T-cell (primary cell): Measurements from ENCODE around the gene SLC12A8. TPM values are rescaled to one million over a fixed set of nuclear protein-coding genes. Genes with fewer than 3 reads are reported as not detected.

Experiments used
- ATAC-seq, 4 experiments: fragments of 200-7000 bp in 3 of 4; fragments of 150-1000 bp in 1 of 4; cut with Tn5 transposase; replicated peaks in 1 of 4; 1 replicate in 3 of 4; 2 replicates in 1 of 4; pipeline ENCODE4 v1.10.0; 2021; ENCODE audit warnings: moderate library complexity in 3 of 4, mild to moderate bottlenecking in 2 of 4, moderate number of reproducible peaks in 1 of 4
- CTCF ChIA-PET, 2 donors: fragments of 300-600 bp; sonication (Branson Sonifier 250); formaldehyde crosslinking; loops; one replicate each; lab custom pipeline; 2022; ENCODE audit warnings: antibody characterized with exemption in 2 of 2; lab: Charles Lee
- POLR2A ChIA-PET, 2 donors: fragments of 300-600 bp; sonication (Branson Sonifier 250); formaldehyde crosslinking; loops; one replicate each; lab custom pipeline; 2022; ENCODE audit warnings: antibody characterized with exemption in 2 of 2; lab: Charles Lee
- DNase-seq, 35 experiments: peaks; one replicate each; pipeline versions ENCODE4 v3.0.0 to v3.0.0-alpha.2; 2013 to 2023
- H3K27ac ChIP-seq: one replicate; pipeline ENCODE4 v1.5.1; 2013; ENCODE audit warnings: low read length
- H3K27me3 ChIP-seq, 2 experiments: replicated peaks in 1 of 2; 1 replicate in 1 of 2; 2 replicates in 1 of 2; pipeline versions ENCODE4 v1.6.1 to v1.7.0; 2013; ENCODE audit warnings: low read length in 1 of 2, mixed read lengths in 1 of 2; ENCODE audit not compliant: control insufficient read depth in 2 of 2, insufficient read depth in 2 of 2; ENCODE audit errors: extremely low read depth in 1 of 2
- H3K36me3 ChIP-seq, 2 donors: 1 replicate in 1 of 2; 2 replicates in 1 of 2; pipeline versions ENCODE4 v1.6.1 to v1.7.0; 2013; ENCODE audit warnings: low read length in 1 of 2; ENCODE audit not compliant: control insufficient read depth in 2 of 2, insufficient read depth in 1 of 2; ENCODE audit errors: extremely low read depth in 1 of 2
- H3K4me1 ChIP-seq, 2 experiments: 1 replicate in 1 of 2; 2 replicates in 1 of 2; pipeline versions ENCODE4 v1.6.1 to v1.7.0; 2013; ENCODE audit warnings: low read length in 2 of 2, mixed read lengths in 1 of 2; ENCODE audit not compliant: insufficient read depth in 2 of 2, control insufficient read depth in 1 of 2; ENCODE audit errors: extremely low read depth in 1 of 2
- H3K4me3 ChIP-seq, 2 donors: 1 replicate in 1 of 2; 2 replicates in 1 of 2; pipeline versions ENCODE4 v1.5.1 to v1.7.0; 2013; ENCODE audit warnings: mild to moderate bottlenecking in 2 of 2, low read length in 1 of 2, moderate library complexity in 1 of 2; ENCODE audit not compliant: control insufficient read depth in 1 of 2; ENCODE audit errors: extremely low read depth in 1 of 2
- H3K9me3 ChIP-seq: 2 replicates; pipeline ENCODE4 v1.7.0; 2013
- H3K27ac Mint-ChIP-seq, 2 donors: one replicate each; pipeline ENCODE4 v1.8.0; 2020 to 2021; ENCODE audit warnings: mild to moderate bottlenecking in 2 of 2, mixed read lengths in 2 of 2
- H3K27me3 Mint-ChIP-seq, 2 donors: one replicate each; pipeline ENCODE4 v1.8.0; 2021 to 2022; ENCODE audit warnings: mixed read lengths in 2 of 2
- H3K36me3 Mint-ChIP-seq: one replicate; pipeline ENCODE4 v1.8.0; 2021; ENCODE audit warnings: mixed read lengths
- H3K4me1 Mint-ChIP-seq, 3 donors: one replicate each; pipeline ENCODE4 v1.8.0; 2020 to 2022; ENCODE audit warnings: mixed read lengths in 3 of 3, mild to moderate bottlenecking in 1 of 3
- H3K4me3 Mint-ChIP-seq, 3 donors: one replicate each; pipeline ENCODE4 v1.8.0; 2020 to 2022; ENCODE audit warnings: mild to moderate bottlenecking in 3 of 3, mixed read lengths in 3 of 3, moderate library complexity in 3 of 3
- H3K9me3 Mint-ChIP-seq, 3 donors: one replicate each; pipeline ENCODE4 v1.8.0; 2020 to 2022; ENCODE audit warnings: mixed read lengths in 3 of 3
- WGBS: methylation state at CpG from one replicate; pipeline ENCODE4 v1.1.5; 2013; ENCODE audit warnings: missing lambda C conversion rate; ENCODE audit not compliant: insufficient coverage; 5-methylcytosine and 5-hydroxymethylcytosine counted together
- total RNA-seq, 35 experiments: library from RNA in 6 of 35; stranded (reverse) in 6 of 35; fragments of 120-200 nt in 1 of 35; gene quantifications; one replicate each; pipeline versions ENCODE4 v1.2.1 to v1.2.4 and lab custom pipeline; 2013 to 2026

SLC12A8 gene
- total RNA-seq, 5 donors from 2014 or later (not counting 1 experiment from before 2014, with no cell fraction given) = 0.50 to 0.96 (median 0.60) TPM; not detected in 2

DNA sequence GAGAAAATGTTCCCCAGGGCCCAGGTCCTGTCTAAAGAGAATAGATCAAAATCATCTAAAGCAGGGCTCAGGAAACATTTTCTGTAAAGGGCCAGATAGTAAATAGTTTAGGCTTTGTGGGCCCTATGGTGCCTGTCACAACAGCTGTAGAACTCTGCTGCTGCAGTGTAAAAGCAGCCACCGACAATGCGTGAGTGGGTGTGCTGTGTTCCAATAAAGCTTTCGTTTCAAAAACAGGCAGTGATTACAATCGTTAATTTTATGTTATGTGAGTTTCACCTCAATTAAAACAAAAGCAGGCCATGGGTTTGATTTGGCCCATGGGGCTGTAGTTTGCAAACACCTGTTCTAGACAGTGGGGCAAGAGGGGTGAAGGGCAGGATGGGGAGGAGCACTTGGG is 144.3 kb downstream of the SLC12A8 start:
- Histone ChIP-seq H3K27me3 (no peaks in the 10 kb centered on the region), H3K27ac (no peak overlapping the region), H3K4me3 (no peak overlapping the region), H3K9me3 (no peaks in the 10 kb centered on the region), H3K36me3 (no peaks in the 10 kb centered on the region), H3K4me1 (peaks cover 4 to 6% of the 10 kb centered on the region in 2 experiments)
- Mint-ChIP-seq H3K27me3 (peaks cover 4 to 5% of the 10 kb centered on the region in 2 donors), H3K9me3 (no peaks in the 10 kb centered on the region), H3K36me3 (no peaks in the 10 kb centered on the region), H3K4me3 (no peak overlapping the region), H3K27ac (no peak overlapping the region), H3K4me1 (peaks cover 15% of the 10 kb centered on the region in 3 donors)
- DNase-seq (no peak), ATAC-seq (no peak)
- POLR2A ChIA-PET = no interaction called here
- 100% methylated on average over 1 of the region's 4 CpGs for WGBS
- CTCF ChIA-PET = no interaction called here

GRCh38 chr3:125067225-125067624 is 145.3 kb downstream of the SLC12A8 start:
- Mint-ChIP-seq H3K36me3 (no peaks in the 10 kb centered on the region), H3K4me1 (peaks cover 15% of the 10 kb centered on the region in 3 donors), H3K27ac (no peak overlapping the region), H3K4me3 (no peak overlapping the region), H3K9me3 (no peaks in the 10 kb centered on the region), H3K27me3 (peaks cover 5 to 7% of the 10 kb centered on the region in 2 donors)
- H3K4me1 ChIP-seq = peaks cover 4 to 6% of the 10 kb centered on the region in 2 experiments
- DNase-seq (no peak), ATAC-seq (no peak)
- peaks cover 0 to 3% of the 10 kb centered on the region in 2 experiments for H3K27me3 ChIP-seq
- H3K36me3 ChIP-seq = no peaks in the 10 kb centered on the region
- CTCF ChIA-PET = no interaction called here
- H3K9me3 ChIP-seq = no peaks in the 10 kb centered on the region
- no peak overlapping the region for H3K27ac ChIP-seq
- 100% methylated on average over 1 of the region's 3 CpGs for WGBS
- POLR2A ChIA-PET = no interaction called here
- H3K4me3 ChIP-seq = no peak overlapping the region

- no peak overlapping the region for H3K4me3 ChIP-seq
- no peak overlapping the region for H3K27ac ChIP-seq
- Mint-ChIP-seq H3K36me3 (no peaks in the 10 kb centered on the region), H3K27ac (no peak overlapping the region), H3K4me3 (no peak overlapping the region), H3K27me3 (peaks cover 16 to 17% of the 10 kb centered on the region in 2 donors), H3K9me3 (no peaks in the 10 kb centered on the region), H3K4me1 (no peaks in the 10 kb centered on the region)
- ChIA-PET POLR2A (no interaction called here), CTCF (no interaction called here)
- H3K36me3 ChIP-seq = no peaks in the 10 kb centered on the region
- ATAC-seq = no peak
- 82% methylated on average over 7 of the region's 7 CpGs for WGBS
- peaks cover 0 to 9% of the 10 kb centered on the region in 2 experiments for H3K27me3 ChIP-seq
- no peaks in the 10 kb centered on the region for H3K4me1 ChIP-seq
- H3K9me3 ChIP-seq = no peaks in the 10 kb centered on the region
- DNase-seq = no peak
Observed at GRCh38 chr3:125062904-125063618, 149.5 kb downstream of the SLC12A8 start.

DNA sequence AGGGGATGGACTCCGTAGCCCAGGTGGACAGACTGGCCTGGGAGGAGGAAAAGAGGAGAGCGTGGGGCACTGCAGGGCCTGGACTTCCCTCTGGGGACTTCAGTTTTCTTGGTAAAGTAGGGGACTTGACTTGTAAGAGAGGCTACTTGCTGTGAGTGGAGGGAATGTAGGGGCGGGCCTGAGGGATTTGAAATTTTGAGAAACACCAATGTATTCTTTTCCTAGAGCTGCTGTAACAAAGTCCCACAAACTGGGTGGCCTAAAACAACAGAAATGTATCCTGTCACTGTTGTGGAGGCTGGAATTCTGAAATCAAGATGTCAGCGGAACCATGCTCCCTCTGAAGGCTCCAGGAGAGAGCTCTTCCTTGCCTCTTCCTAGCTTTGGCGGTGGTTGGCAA is 150.9 kb downstream of the SLC12A8 start:
- peaks cover 16 to 17% of the 10 kb centered on the region in 2 donors for H3K27me3 Mint-ChIP-seq
- Histone ChIP-seq H3K4me3 (no peak overlapping the region), H3K27ac (no peak overlapping the region), H3K9me3 (no peaks in the 10 kb centered on the region), H3K4me1 (no peaks in the 10 kb centered on the region), H3K36me3 (no peaks in the 10 kb centered on the region), H3K27me3 (peaks cover 3 to 9% of the 10 kb centered on the region in 2 experiments)
- H3K4me1 Mint-ChIP-seq = peaks cover under 1 to 5% (median 2%) of the 10 kb centered on the region in 3 donors
- ChIA-PET CTCF (interaction anchor here in 1 of 2 donors (0.6 kb wide), 1 partner anchor 377 kb away, joined by 4 read pairs; no protein-coding TSS in a partner anchor), POLR2A (no interaction called here)
- H3K36me3 Mint-ChIP-seq = no peaks in the 10 kb centered on the region
- DNase-seq (no peak), ATAC-seq (no peak)
- H3K4me3 Mint-ChIP-seq = no peak overlapping the region
- H3K27ac Mint-ChIP-seq = no peak overlapping the region
- WGBS = 84% methylated on average over 4 of the region's 5 CpGs
- no peaks in the 10 kb centered on the region for H3K9me3 Mint-ChIP-seq

GRCh38 chr3:125061170-125061569 is 151.4 kb downstream of the SLC12A8 start:
- CTCF ChIA-PET = interaction anchor here in 1 of 2 donors (0.6 kb wide), 1 partner anchor 377 kb away, joined by 4 read pairs; no protein-coding TSS in a partner anchor
- Mint-ChIP-seq H3K9me3 (no peaks in the 10 kb centered on the region), H3K27me3 (peaks cover 16 to 17% of the 10 kb centered on the region in 2 donors), H3K27ac (no peak overlapping the region), H3K36me3 (no peaks in the 10 kb centered on the region), H3K4me3 (no peak overlapping the region), H3K4me1 (peaks cover 5 to 10% (median 6%) of the 10 kb centered on the region in 3 donors)
- no peak overlapping the region for H3K27ac ChIP-seq
- POLR2A ChIA-PET = no interaction called here
- ATAC-seq (no peak), DNase-seq (no peak)
- H3K36me3 ChIP-seq = no peaks in the 10 kb centered on the region
- H3K4me1 ChIP-seq = peaks cover 0 to 5% of the 10 kb centered on the region in 2 experiments
- no peak overlapping the region for H3K4me3 ChIP-seq
- WGBS = 79% methylated on average over 4 of the region's 4 CpGs
- peaks cover 3 to 9% of the 10 kb centered on the region in 2 experiments for H3K27me3 ChIP-seq
- H3K9me3 ChIP-seq = no peaks in the 10 kb centered on the region

DNA sequence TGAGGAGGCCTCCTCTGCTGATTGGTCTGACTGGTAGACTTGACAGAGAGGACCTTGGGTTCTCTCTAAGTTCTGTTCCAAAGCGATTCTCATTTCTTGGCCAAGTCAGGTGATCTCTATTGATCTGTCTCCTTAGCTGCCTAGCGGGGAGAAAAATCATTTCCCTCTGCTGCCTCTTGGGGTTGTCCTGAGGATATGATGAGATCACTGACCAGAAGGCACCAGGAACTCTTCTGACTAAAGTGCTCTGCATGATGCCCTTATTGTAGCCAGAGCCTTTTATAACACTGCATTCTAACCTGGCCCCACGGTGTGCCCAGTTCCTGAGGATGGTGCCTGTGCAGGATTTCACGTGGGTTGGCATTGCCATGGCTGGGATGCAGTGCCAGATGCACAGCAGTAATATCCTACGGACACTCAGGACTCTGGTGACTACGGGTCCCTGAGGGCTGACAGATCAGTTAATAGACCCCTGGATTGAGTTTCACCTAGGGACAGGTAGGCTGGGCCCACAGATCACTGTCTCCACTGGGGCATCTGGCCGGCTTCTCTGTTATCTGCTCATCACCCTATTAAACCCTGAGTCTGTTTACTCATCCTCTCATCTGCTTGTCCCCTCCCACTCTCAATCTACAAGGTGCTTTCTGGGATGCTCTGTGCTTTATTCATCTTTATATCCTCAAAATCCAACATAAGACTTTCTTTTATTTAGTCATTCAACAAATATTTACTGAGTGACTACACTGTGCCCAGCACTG is 152.9 kb downstream of the SLC12A8 start:
- H3K36me3 ChIP-seq = no peaks in the 10 kb centered on the region
- ChIA-PET CTCF (no interaction called here), POLR2A (interaction anchor here in 1 of 2 donors (0.6 kb wide), 1 partner anchor 53 kb away, joined by 5 read pairs; no protein-coding TSS in a partner anchor)
- no peak for ATAC-seq
- WGBS = 88% methylated on average over 7 of the region's 7 CpGs
- H3K27ac Mint-ChIP-seq = no peak overlapping the region
- no peaks in the 10 kb centered on the region for H3K9me3 ChIP-seq
- H3K27me3 Mint-ChIP-seq = peaks cover 16 to 17% of the 10 kb centered on the region in 2 donors
- H3K4me1 ChIP-seq = peaks cover 3 to 10% of the 10 kb centered on the region in 2 experiments
- peaks cover 3 to 9% of the 10 kb centered on the region in 2 experiments for H3K27me3 ChIP-seq
- H3K36me3 Mint-ChIP-seq = no peaks in the 10 kb centered on the region
- peaks cover 7 to 14% (median 10%) of the 10 kb centered on the region in 3 donors for H3K4me1 Mint-ChIP-seq
- no peak overlapping the region for H3K27ac ChIP-seq
- DNase-seq = no peak
- H3K4me3 ChIP-seq = no peak overlapping the region
- H3K9me3 Mint-ChIP-seq = no peaks in the 10 kb centered on the region
- no peak overlapping the region for H3K4me3 Mint-ChIP-seq
